Activated CD8-positive, alpha-beta memory T cell treated with anti-CD3 and anti-CD28 coated beads, Interleukin-2, amount 10 ng/mL, durations not matched to agents 7 days and 5 days (primary cell): Measurements from ENCODE around the gene KCNK6. TPM values are rescaled to one million over a fixed set of nuclear protein-coding genes. Genes with fewer than 3 reads are reported as not detected.
A peak's percentile ranks its signal among the peaks of the same experiment; 100 is the strongest.

ENCODE experiments used
- ATAC-seq: fragments of 150-1000 bp; cut with Tn5 transposase; one replicate; pipeline ENCODE4 v1.10.0; 2021; ENCODE audit warnings: moderate library complexity
- CTCF ChIA-PET: fragments of 350-600 bp; sonication (Branson Sonifier 250); formaldehyde crosslinking; loops from one replicate; lab custom pipeline; 2021; ENCODE audit warnings: antibody characterized with exemption; lab: Charles Lee
- DNase-seq: peaks from one replicate; pipeline ENCODE4 v3.0.0-alpha.2; 2020
- H3K27ac Mint-ChIP-seq: one replicate; pipeline ENCODE4 v1.8.0; 2021; ENCODE audit warnings: mild to moderate bottlenecking, mixed read lengths
- H3K27me3 Mint-ChIP-seq: one replicate; pipeline ENCODE4 v1.8.0; 2021; ENCODE audit warnings: mixed read lengths
- H3K36me3 Mint-ChIP-seq: one replicate; pipeline ENCODE4 v1.8.0; 2021; ENCODE audit warnings: mild to moderate bottlenecking, mixed read lengths
- H3K4me1 Mint-ChIP-seq: one replicate; pipeline ENCODE4 v1.8.0; 2021; ENCODE audit warnings: mixed read lengths
- H3K4me3 Mint-ChIP-seq: one replicate; pipeline ENCODE4 v1.8.0; 2021; ENCODE audit warnings: mild to moderate bottlenecking, moderate library complexity, mixed read lengths
- H3K9me3 Mint-ChIP-seq: one replicate; pipeline ENCODE4 v1.8.0; 2022; ENCODE audit warnings: low read depth, mixed read lengths
- total RNA-seq, 2 experiments: library from RNA; stranded (reverse); gene quantifications; one replicate each; pipeline ENCODE4 v1.2.3, GENCODE V29; 2021

Gene KCNK6
- total RNA-seq, 2 experiments from 2014 or later, result 10.8 to 13.5 TPM

DNA sequence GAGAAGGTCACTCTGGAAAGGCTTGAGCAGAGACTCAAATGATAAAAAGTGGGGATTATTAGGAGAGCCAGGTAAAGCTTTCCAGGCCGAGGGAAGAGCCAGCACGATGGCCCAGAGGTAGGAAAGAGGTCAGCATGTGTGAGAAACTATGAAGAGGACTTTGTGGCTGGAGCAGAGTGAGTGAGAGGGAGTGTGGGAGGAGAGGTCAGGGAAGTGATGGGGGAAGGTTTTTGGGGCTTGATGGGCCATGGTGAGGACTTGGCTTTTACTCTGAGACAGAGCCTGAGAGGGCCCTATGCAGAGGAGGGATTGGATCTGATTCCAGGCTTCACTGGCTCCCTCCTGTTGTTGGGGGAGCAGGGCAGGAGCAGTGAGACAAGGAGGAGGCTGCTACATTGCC, 21.3 kb downstream of the KCNK6 start:
- CTCF ChIA-PET, result no interaction called here
- DNase-seq (no peak), ATAC-seq (no peak)
- Mint-ChIP-seq H3K4me3 (no peak overlapping the region), H3K27ac (no peak overlapping the region), H3K4me1 (peaks cover 12% of the 10 kb centered on the region), H3K36me3 (no peaks in the 10 kb centered on the region), H3K27me3 (no peaks in the 10 kb centered on the region), H3K9me3 (no peaks in the 10 kb centered on the region)

GRCh38 chr19:38346837-38347236, 27.2 kb downstream of the KCNK6 start:
- no peak for ATAC-seq
- Mint-ChIP-seq H3K4me1 (no peaks in the 10 kb centered on the region), H3K27me3 (no peaks in the 10 kb centered on the region), H3K9me3 (no peaks in the 10 kb centered on the region), H3K4me3 (no peak overlapping the region), H3K36me3 (no peaks in the 10 kb centered on the region), H3K27ac (no peak overlapping the region)
- CTCF ChIA-PET, result interaction anchor here (1.3 kb wide), 1 partner anchor 114 kb away, joined by 3 read pairs; no protein-coding TSS in a partner anchor
- no peak for DNase-seq

- H3K27ac Mint-ChIP-seq, result no peak overlapping the region
- DNase-seq (no peak), ATAC-seq (no peak)
- CTCF ChIA-PET, result no interaction called here
- no peak overlapping the region for H3K4me3 Mint-ChIP-seq
- no peaks in the 10 kb centered on the region for H3K4me1 Mint-ChIP-seq
- H3K9me3 Mint-ChIP-seq, result no peaks in the 10 kb centered on the region
- no peaks in the 10 kb centered on the region for H3K36me3 Mint-ChIP-seq
- peaks cover 3% of the 10 kb centered on the region for H3K27me3 Mint-ChIP-seq
Measured at GRCh38 chr19:38350883-38351282, 31.2 kb downstream of the KCNK6 start.

- DNase-seq (no peak), ATAC-seq (no peak)
- Mint-ChIP-seq H3K27ac (no peak overlapping the region), H3K27me3 (peaks cover 3% of the 10 kb centered on the region), H3K4me3 (no peak overlapping the region), H3K4me1 (no peaks in the 10 kb centered on the region), H3K36me3 (no peaks in the 10 kb centered on the region), H3K9me3 (no peaks in the 10 kb centered on the region)
- CTCF ChIA-PET, result no interaction called here
Measured at GRCh38 chr19:38351865-38352395, 32.3 kb downstream of the KCNK6 start.

GRCh38 chr19:38352611-38353010, 33.0 kb downstream of the KCNK6 start:
- Mint-ChIP-seq H3K4me3 (no peak overlapping the region), H3K27ac (peak overlapping the region; percentile 18), H3K27me3 (peaks cover 3% of the 10 kb centered on the region), H3K4me1 (no peaks in the 10 kb centered on the region), H3K36me3 (no peaks in the 10 kb centered on the region), H3K9me3 (no peaks in the 10 kb centered on the region)
- no peak for DNase-seq
- CTCF ChIA-PET, result no interaction called here
- no peak for ATAC-seq

DNA sequence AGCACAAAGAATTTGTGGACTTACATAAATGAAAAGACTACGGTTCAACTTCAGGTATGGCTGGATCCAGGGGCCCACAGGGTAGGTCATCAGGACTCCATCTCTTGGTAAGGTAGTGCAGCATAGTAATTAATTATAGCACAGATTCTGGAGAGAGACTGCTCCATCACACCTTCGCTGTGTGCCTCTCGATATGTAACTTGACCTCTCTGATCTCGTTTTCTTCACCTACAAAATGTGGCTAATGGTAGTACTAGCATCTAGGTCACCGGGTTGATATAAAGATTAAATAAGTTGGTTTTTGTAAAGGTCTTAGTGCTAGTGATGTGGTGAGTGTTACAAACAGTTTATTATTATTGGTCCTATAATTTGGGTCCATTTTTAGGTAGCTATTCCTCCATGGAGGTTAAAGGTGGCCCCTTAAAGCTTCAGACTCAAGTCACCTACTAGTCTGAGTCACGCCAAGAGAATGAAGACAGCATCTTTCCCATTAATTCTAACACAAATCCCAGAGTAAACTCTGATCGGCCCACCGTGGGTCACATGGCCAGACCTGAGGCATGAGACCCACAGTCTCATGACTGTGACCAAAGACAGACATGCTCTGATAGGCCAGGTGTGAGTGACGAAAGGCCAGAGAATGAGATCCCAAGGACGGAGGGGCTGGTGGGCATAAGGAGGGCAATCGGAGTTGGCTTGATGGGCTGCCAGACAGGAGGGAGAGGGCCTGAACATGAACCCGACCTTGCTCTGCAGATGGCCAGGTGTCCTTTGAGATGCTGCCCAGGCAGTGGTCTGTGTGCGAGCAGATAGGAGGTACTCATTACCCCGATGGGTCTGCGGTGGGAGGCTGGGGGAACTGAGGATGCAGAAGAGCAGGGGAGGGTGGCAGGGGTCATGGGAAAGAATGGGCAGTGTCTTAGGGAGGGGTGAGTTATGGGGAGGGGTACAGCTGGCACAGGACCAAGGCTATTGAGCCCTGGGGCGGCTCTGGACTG, 36.4 kb downstream of the KCNK6 start:
- H3K4me3 Mint-ChIP-seq, result no peak overlapping the region
- H3K36me3 Mint-ChIP-seq, result no peaks in the 10 kb centered on the region
- DNase-seq, result no peak
- H3K4me1 Mint-ChIP-seq, result peaks cover 1% of the 10 kb centered on the region
- H3K9me3 Mint-ChIP-seq, result no peaks in the 10 kb centered on the region
- CTCF ChIA-PET, result no interaction called here
- H3K27me3 Mint-ChIP-seq, result peaks cover 26% of the 10 kb centered on the region
- H3K27ac Mint-ChIP-seq, result no peak overlapping the region
- no peak for ATAC-seq

GRCh38 chr19:38358071-38358470, 38.4 kb downstream of the KCNK6 start:
- H3K36me3 Mint-ChIP-seq, result no peaks in the 10 kb centered on the region

GRCh38 chr19:38359242-38360021, 39.8 kb downstream of the KCNK6 start:
- DNase-seq, result no peak
- Mint-ChIP-seq H3K27ac (no peak overlapping the region), H3K4me3 (no peak overlapping the region), H3K36me3 (no peaks in the 10 kb centered on the region), H3K9me3 (no peaks in the 10 kb centered on the region), H3K27me3 (peaks cover 28% of the 10 kb centered on the region), H3K4me1 (peaks cover 20% of the 10 kb centered on the region)
- no peak for ATAC-seq
- CTCF ChIA-PET, result no interaction called here

More at GRCh38 chr19:38358071-38358470, 38.4 kb downstream of the KCNK6 start:
- H3K27me3 Mint-ChIP-seq, result peaks cover 28% of the 10 kb centered on the region
- CTCF ChIA-PET, result interaction anchor here (2.3 kb wide), 1 partner anchor 22 kb away, joined by 6 read pairs; the partner anchor contains the start of gene CATSPERG
- no peak for DNase-seq
- no peak overlapping the region for H3K27ac Mint-ChIP-seq
- ATAC-seq, result no peak
- peaks cover 16% of the 10 kb centered on the region for H3K4me1 Mint-ChIP-seq
- no peak overlapping the region for H3K4me3 Mint-ChIP-seq
- no peaks in the 10 kb centered on the region for H3K9me3 Mint-ChIP-seq

- peaks cover 20% of the 10 kb centered on the region for H3K4me1 Mint-ChIP-seq
- ATAC-seq (no peak), DNase-seq (no peak)
- CTCF ChIA-PET, result interaction anchor here (0.6 to 1.1 kb wide), 4 partner anchors 29 to 217 kb away, joined by 3 to 4 read pairs (median 4); partner anchors contain the start of gene FAM98C
- no peak overlapping the region for H3K27ac Mint-ChIP-seq
- H3K9me3 Mint-ChIP-seq, result no peaks in the 10 kb centered on the region
- no peaks in the 10 kb centered on the region for H3K36me3 Mint-ChIP-seq
- peaks cover 28% of the 10 kb centered on the region for H3K27me3 Mint-ChIP-seq
- H3K4me3 Mint-ChIP-seq, result no peak overlapping the region
Measured at GRCh38 chr19:38360351-38360750, 40.7 kb downstream of the KCNK6 start.

DNA sequence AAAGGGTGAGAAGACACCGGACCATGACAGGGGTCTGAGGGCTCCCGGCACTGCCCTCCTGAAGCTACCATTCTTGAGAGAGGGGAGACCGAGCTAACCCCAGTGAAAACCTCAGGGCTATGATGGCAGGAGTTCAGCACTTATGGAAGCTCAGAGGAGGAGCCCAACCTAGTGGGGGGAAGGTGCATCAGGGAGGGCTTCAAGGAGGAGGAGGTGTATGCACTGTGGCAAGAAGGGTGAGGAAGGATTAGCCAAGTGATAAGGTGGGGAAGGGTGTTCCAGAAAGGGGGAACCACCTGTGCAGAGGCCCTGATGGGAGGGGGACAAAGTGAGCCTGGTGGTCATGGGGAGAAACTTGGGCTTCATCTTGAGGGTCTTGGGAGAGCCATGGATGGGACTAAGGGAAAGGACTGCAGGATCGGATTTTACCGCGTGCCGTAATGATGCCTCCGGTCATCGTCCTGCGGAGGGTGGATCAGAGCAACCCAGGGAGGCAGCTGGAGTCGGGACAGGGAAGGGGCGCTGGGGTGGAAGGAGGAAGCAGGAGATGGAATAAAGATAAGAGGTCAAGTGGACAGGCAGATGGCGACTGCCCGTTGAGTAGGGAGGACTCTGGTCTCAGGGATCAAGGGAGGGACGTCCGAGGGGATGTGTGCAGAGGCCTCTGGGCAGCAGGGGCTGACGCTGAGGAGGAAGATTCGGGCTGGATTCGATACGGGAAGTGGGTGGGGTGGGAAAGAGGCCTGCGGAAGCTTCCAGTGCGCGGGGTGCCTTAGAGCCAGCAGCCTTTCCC, 41.4 kb downstream of the KCNK6 start:
- peaks cover 20% of the 10 kb centered on the region for H3K4me1 Mint-ChIP-seq
- DNase-seq (no peak), ATAC-seq (no peak)
- no peaks in the 10 kb centered on the region for H3K9me3 Mint-ChIP-seq
- no peak overlapping the region for H3K27ac Mint-ChIP-seq
- peaks cover 28% of the 10 kb centered on the region for H3K27me3 Mint-ChIP-seq
- H3K36me3 Mint-ChIP-seq, result no peaks in the 10 kb centered on the region
- H3K4me3 Mint-ChIP-seq, result peak overlapping the region; percentile 82
- CTCF ChIA-PET, result interaction anchor here (0.6 to 2.1 kb wide), 6 partner anchors 25 to 695 kb away, joined by 3 to 8 read pairs (median 4); partner anchors contain the start of genes CATSPERG and FAM98C

- H3K27me3 Mint-ChIP-seq, result peaks cover 28% of the 10 kb centered on the region
- peak; percentile 82 for ATAC-seq
- no peaks in the 10 kb centered on the region for H3K9me3 Mint-ChIP-seq
- no peak overlapping the region for H3K27ac Mint-ChIP-seq
- CTCF ChIA-PET, result interaction anchor here (0.6 to 2.1 kb wide), 5 partner anchors 13 to 695 kb away, joined by 3 to 8 read pairs (median 5); partner anchors contain the start of genes CATSPERG and PSMD8
- no peaks in the 10 kb centered on the region for H3K36me3 Mint-ChIP-seq
- peak; percentile 85 for DNase-seq
- H3K4me1 Mint-ChIP-seq, result peaks cover 20% of the 10 kb centered on the region
- H3K4me3 Mint-ChIP-seq, result peak overlapping the region; percentile 82
Measured at GRCh38 chr19:38361633-38362075, 42.0 kb downstream of the KCNK6 start.
